Transverse colon (tissue), 4 donors: ENCODE measurements around the gene BUB3. TPM values are rescaled to one million over a fixed set of nuclear protein-coding genes. Genes with fewer than 3 reads are reported as not detected.

Experiments used
- DNase-seq: peaks from one replicate; pipeline ENCODE4 v3.0.0-alpha.2; 2019
- H3K27ac ChIP-seq, 4 donors: fragments of 200-600 bp; sonication (generic); 2 replicates each; pipeline ENCODE4 v1.5.1; 2016 to 2018; ENCODE audit warnings: inconsistent platforms in 4 of 4
- H3K27me3 ChIP-seq: fragments of 200-600 bp; sonication (generic); 2 replicates; pipeline ENCODE4 v1.5.1; 2017; ENCODE audit warnings: inconsistent platforms
- H3K36me3 ChIP-seq, 4 donors: fragments of 200-600 bp; sonication (generic); 2 replicates each; pipeline ENCODE4 v1.5.1; 2017 to 2019; ENCODE audit warnings: inconsistent platforms in 4 of 4
- H3K4me1 ChIP-seq, 4 donors: fragments of 200-600 bp; sonication (generic); 2 replicates each; pipeline ENCODE4 v1.5.1; 2017 to 2020; ENCODE audit warnings: inconsistent platforms in 4 of 4
- H3K4me3 ChIP-seq, 4 donors: fragments of 200-600 bp; sonication (generic); 1 replicate in 1 of 4; 2 replicates in 3 of 4; pipeline versions ENCODE4 v1.5.1 to v1.6.1; 2017 to 2019; ENCODE audit warnings: inconsistent platforms in 4 of 4
- H3K9me3 ChIP-seq, 2 donors: fragments of 200-600 bp; sonication (generic); 2 replicates each; pipeline ENCODE4 v1.5.1; 2017 to 2019; ENCODE audit warnings: inconsistent platforms in 2 of 2
- CTCF ChIP-seq, 5 experiments: fragments of 200-600 bp in 3 of 5; fragments of 450-650 bp in 2 of 5; sonication (generic) in 3 of 5; IDR thresholded peaks; 1 replicate in 2 of 5; 2 replicates in 3 of 5; pipeline ENCODE4 v1.5.1; 2016 to 2017; ENCODE audit warnings: antibody characterized with exemption in 5 of 5, inconsistent platforms in 3 of 5, mild to moderate bottlenecking in 2 of 5, moderate library complexity in 1 of 5
- EP300 ChIP-seq: sonication (generic); formaldehyde crosslinking; IDR thresholded peaks from one replicate; pipeline ENCODE4 v1.6.1; 2017; ENCODE audit warnings: antibody characterized with exemption, low read depth
- POLR2A ChIP-seq: fragments of 450-650 bp; IDR thresholded peaks from one replicate; pipeline ENCODE4 v1.6.1; 2016; ENCODE audit warnings: antibody characterized with exemption, mild to moderate bottlenecking, moderate library complexity
- POLR2AphosphoS5 ChIP-seq, 3 donors: sonication (generic); formaldehyde crosslinking; IDR thresholded peaks; one replicate each; pipeline ENCODE4 v1.6.1; 2016; ENCODE audit warnings: antibody characterized with exemption in 3 of 3
- WGBS, 2 donors: methylation state at CpG; one replicate each; pipeline ENCODE4 v1.1.5; 2018; ENCODE audit warnings: low coverage in 1 of 2; 5-methylcytosine and 5-hydroxymethylcytosine counted together
- in situ Hi-C, 4 donors: fragments of 200-750 bp; cut with MboI; loops; one replicate each; pipeline versions ENCODE4 v1.15.0 to v1.15.1; 2017; ENCODE audit warnings: low sequenced_read_pairs in 3 of 4, low pct_ligation_motif_present in 1 of 4, low pct_unique_long_range_greater_than_20kb in 1 of 4
- intact Hi-C: fragments of 100-400 bp; cut with DNase I; formaldehyde crosslinking; loops from one replicate; pipeline ENCODE4 v1.15.1; 2023; ENCODE audit warnings: low total_unique reads
- total RNA-seq, 4 donors: library from RNA; depleted of rRNA; stranded (reverse); fragments of >200 nt; gene quantifications; one replicate each; pipeline ENCODE4 v1.1.0, GENCODE V29; 2016

Gene BUB3
- total RNA-seq, 4 donors from 2014 or later: 22.1 to 91.1 (median 54.9) TPM

DNA sequence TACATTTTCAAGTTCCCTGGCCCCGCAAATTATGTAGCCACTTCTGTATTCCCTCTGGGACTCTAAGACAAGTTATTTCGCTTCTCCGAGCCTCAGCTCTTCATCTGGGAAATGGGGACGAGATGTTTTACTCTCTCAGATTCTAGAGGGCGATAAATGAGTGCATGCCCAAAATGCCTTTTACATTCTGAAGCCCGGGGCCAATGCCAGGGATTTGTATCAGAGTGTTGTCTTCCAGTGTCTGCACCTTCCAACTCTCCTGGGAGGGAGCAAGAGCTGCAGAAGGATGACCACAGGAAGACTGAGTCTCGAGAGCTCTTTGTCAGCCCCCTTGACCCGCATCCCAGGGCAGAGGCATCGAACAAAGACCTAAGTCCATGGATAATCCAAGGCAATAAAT lies 39.9 kb downstream of the BUB3 start:
- intact Hi-C loops: no loop called here
- no peaks in the 10 kb centered on the region for H3K4me1 ChIP-seq
- H3K36me3 ChIP-seq: no peaks in the 10 kb centered on the region
- no peaks in the 10 kb centered on the region for H3K27me3 ChIP-seq
- TF ChIP-seq POLR2AphosphoS5 (IDR thresholded peaks at IDR 0.05) (no peak), POLR2A (no peak), CTCF (IDR thresholded peaks at IDR 0.05) (no peak), EP300 (no peak)
- no peaks in the 10 kb centered on the region for H3K9me3 ChIP-seq
- DNase-seq: no peak
- in situ Hi-C loops: no loop called here
- 95% methylated on average over 9 of the region's 9 CpGs; no CpG with 5 or more reads in 1 of the 2 donors for WGBS, 2 donors
- H3K4me3 ChIP-seq: no peak overlapping the region
- no peak overlapping the region for H3K27ac ChIP-seq

GRCh38 chr10:123200531-123200930 lies 46.3 kb downstream of the BUB3 start:
- no peak overlapping the region for H3K27ac ChIP-seq
- in situ Hi-C loops (no loop called here), intact Hi-C loops (no loop called here)
- H3K27me3 ChIP-seq: no peaks in the 10 kb centered on the region
- 88 to 93% methylated on average over 2 to 6 of the region's 6 CpGs for WGBS, 2 donors
- H3K9me3 ChIP-seq: no peaks in the 10 kb centered on the region
- H3K36me3 ChIP-seq: no peaks in the 10 kb centered on the region
- H3K4me3 ChIP-seq: no peak overlapping the region
- no peak for TF ChIP-seq CTCF (IDR thresholded peaks at IDR 0.05)
- TF ChIP-seq POLR2AphosphoS5 (IDR thresholded peaks at IDR 0.05): no peak
- TF ChIP-seq POLR2A: no peak
- no peak for TF ChIP-seq EP300
- H3K4me1 ChIP-seq: no peaks in the 10 kb centered on the region
- DNase-seq: no peak

DNA sequence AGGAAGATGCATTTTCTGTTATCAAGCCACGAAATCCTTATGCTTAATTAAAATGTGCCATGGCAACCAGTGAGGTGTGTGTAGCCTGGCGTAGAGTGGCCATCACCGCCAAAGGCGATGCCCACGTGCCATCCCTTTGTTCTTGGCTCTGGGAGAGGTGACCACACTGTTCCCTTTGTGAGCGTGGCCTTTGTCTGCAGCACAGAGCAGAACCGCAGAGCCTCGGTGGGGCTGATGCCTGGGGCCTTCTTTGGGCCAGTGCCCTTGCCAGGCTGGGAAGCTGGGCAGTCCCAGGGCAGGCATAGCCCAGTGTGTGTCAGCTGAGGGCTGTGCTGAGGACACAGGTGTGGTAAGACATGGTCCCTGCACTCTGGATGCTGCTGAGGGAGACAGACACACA lies 48.3 kb downstream of the BUB3 start:
- TF ChIP-seq CTCF (IDR thresholded peaks at IDR 0.05): no peak
- no peak for TF ChIP-seq POLR2A
- no peak for TF ChIP-seq EP300
- TF ChIP-seq POLR2AphosphoS5 (IDR thresholded peaks at IDR 0.05): no peak
- WGBS, 2 donors: 93 to 100% methylated on average over 1 to 8 of the region's 8 CpGs
- H3K36me3 ChIP-seq: no peaks in the 10 kb centered on the region
- DNase-seq: no peak
- H3K27me3 ChIP-seq: no peaks in the 10 kb centered on the region
- H3K9me3 ChIP-seq: peaks cover 0 to 3% of the 10 kb centered on the region in 2 donors
- H3K4me3 ChIP-seq: no peak overlapping the region
- intact Hi-C loops (no loop called here), in situ Hi-C loops (no loop called here)
- H3K27ac ChIP-seq: no peak overlapping the region
- H3K4me1 ChIP-seq: no peaks in the 10 kb centered on the region

DNA sequence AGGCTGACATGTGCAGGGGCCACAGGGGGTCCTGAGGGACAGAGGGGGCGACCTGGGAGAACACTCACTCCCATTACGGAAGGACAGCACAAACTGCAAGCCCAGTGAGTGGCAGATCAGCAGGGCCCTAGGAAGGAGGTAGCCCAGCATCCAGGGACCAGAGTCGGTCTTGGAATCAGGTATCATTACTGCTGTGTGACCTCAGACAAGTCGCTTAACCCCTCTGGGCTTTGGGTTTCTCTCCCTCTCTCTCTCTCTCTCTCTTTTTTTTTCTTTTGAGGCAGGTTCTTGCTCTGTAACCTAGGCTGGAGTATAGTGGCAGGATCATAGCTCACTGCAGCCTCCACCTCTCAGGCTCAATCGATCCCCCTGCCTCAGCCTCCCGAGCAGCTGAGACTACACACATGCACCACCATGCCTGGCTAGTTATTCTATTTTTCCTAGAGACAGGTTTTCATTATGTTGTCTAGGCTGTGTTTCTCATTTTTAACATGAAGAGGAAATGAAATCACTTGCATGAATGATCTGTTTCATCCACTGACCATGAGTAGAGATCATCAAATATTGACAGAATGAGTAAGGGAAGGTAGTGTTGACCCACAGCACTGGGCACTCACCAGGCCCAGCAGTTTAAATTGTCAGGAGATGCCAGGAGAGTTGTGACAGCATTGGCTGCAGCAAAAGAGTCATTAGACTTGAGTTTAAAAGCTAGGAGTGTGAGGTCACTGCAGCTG lies 49.4 kb downstream of the BUB3 start:
- no peak for TF ChIP-seq CTCF (IDR thresholded peaks at IDR 0.05)
- TF ChIP-seq EP300: no peak
- TF ChIP-seq POLR2A: no peak
- TF ChIP-seq POLR2AphosphoS5 (IDR thresholded peaks at IDR 0.05): no peak
- in situ Hi-C loops (no loop called here), intact Hi-C loops (no loop called here)
- Histone ChIP-seq H3K27ac (no peak overlapping the region), H3K9me3 (peaks cover 8 to 9% of the 10 kb centered on the region in 2 donors), H3K36me3 (peaks cover 0 to 5% (median 0%) of the 10 kb centered on the region in 4 donors), H3K4me3 (no peak overlapping the region), H3K27me3 (no peaks in the 10 kb centered on the region), H3K4me1 (no peaks in the 10 kb centered on the region)
- DNase-seq: no peak
- WGBS, 2 donors: 86 to 100% methylated on average over 2 to 4 of the region's 6 CpGs
